GM12878 (cell line): Measurements from ENCODE around the gene ADAR. TPM values are rescaled to one million over a fixed set of nuclear protein-coding genes. Genes with fewer than 3 reads are reported as not detected.
"Not testable (repeated sequence)": the region's sequence is repeated elsewhere in the genome, so short reads cannot be mapped to it uniquely, and the experiment has no call there.

Experiments
- ATAC-seq: fragments of 200-7000 bp; cut with Tn5 transposase; 3 replicates; pipeline ENCODE4 v1.9.1; 2020; ENCODE audit warnings: mild to moderate bottlenecking, moderate library complexity
- BruUV-seq: library from RNA; stranded (reverse); fragments of 400-500 nt; replicated peaks from 2 replicates; lab custom pipeline; 2021; lab: Mats Ljungman, UMichigan
- CTCF ChIA-PET: fragments of 300-600 bp; sonication (Branson Sonifier 250); formaldehyde crosslinking; extraction: SDS; loops from one replicate; lab custom pipeline; 2021; ENCODE audit warnings: inconsistent platforms; lab: Yijun Ruan, JAX
- POLR2A ChIA-PET: fragments of 350-600 bp; formaldehyde crosslinking; extraction: SDS; loops from one replicate; lab custom pipeline; 2021; ENCODE audit warnings: inconsistent platforms; lab: Charles Lee
- RAD21 ChIA-PET: fragments of 300-600 bp; sonication (Branson Sonifier 250); formaldehyde crosslinking; loops from one replicate; lab custom pipeline; 2023; ENCODE audit warnings: antibody characterized with exemption; ENCODE audit not compliant: unreplicated experiment; lab: Charles Lee
- SMC1A ChIA-PET: fragments of 300-600 bp; sonication (Branson Sonifier 250); formaldehyde crosslinking; loops from one replicate; lab custom pipeline; 2023; ENCODE audit not compliant: unreplicated experiment, uncharacterized antibody; lab: Charles Lee
- DNase-seq: peaks from one replicate; pipeline ENCODE4 v3.0.0-alpha.2; 2011; ENCODE audit warnings: low read depth, low spot score
- FAIRE-seq: peaks from 3 replicates; lab custom pipeline; 2011; peaks lifted over from hg19 to GRCh38; lab: Jason Lieb, UNC
- H2AFZ ChIP-seq: 2 replicates; pipeline ENCODE4 v1.6.0; 2011; ENCODE audit warnings: low read depth, low read length, control low read depth; ENCODE audit not compliant: control insufficient read depth
- H3K27ac ChIP-seq: 2 replicates; pipeline ENCODE4 v1.5.1; 2011; ENCODE audit warnings: control low read depth; ENCODE audit not compliant: control insufficient read depth, insufficient read depth
- H3K27me3 ChIP-seq, 2 experiments: replicated peaks in 1 of 2; 2 replicates each; pipeline versions ENCODE4 v1.6.0 to v1.6.1; 2011; ENCODE audit warnings: low read length in 1 of 2; ENCODE audit not compliant: control insufficient read depth in 2 of 2, insufficient read depth in 2 of 2
- H3K36me3 ChIP-seq, 2 experiments: 2 replicates each; pipeline ENCODE4 v1.5.1; 2011; ENCODE audit warnings: low read length in 1 of 2; ENCODE audit not compliant: control insufficient read depth in 2 of 2, insufficient read depth in 2 of 2
- H3K4me1 ChIP-seq: 2 replicates; pipeline ENCODE4 v1.6.1; 2011; ENCODE audit warnings: mild to moderate bottlenecking, low read length, moderate library complexity, mixed read lengths; ENCODE audit not compliant: control insufficient read depth, insufficient read depth
- H3K4me2 ChIP-seq: 2 replicates; pipeline ENCODE4 v1.6.0; 2011; ENCODE audit warnings: control low read depth; ENCODE audit not compliant: control insufficient read depth, insufficient read depth
- H3K4me3 ChIP-seq: fragments of 200-600 bp; sonication (generic); 2 replicates; pipeline ENCODE4 v1.5.1; 2016
- H3K79me2 ChIP-seq: 2 replicates; pipeline ENCODE4 v1.6.0; 2011; ENCODE audit warnings: low read length; ENCODE audit not compliant: control insufficient read depth, insufficient read depth
- H3K9ac ChIP-seq: 2 replicates; pipeline ENCODE4 v1.8.0; 2011; ENCODE audit warnings: low read length, control low read depth, mixed read lengths; ENCODE audit not compliant: control insufficient read depth, insufficient read depth
- H3K9me3 ChIP-seq: replicated peaks from 3 replicates; pipeline ENCODE4 v1.5.1; 2011; ENCODE audit warnings: mild to moderate bottlenecking, low read length; ENCODE audit not compliant: control insufficient read depth, insufficient read depth
- H4K20me1 ChIP-seq: 2 replicates; pipeline ENCODE4 v1.6.0; 2011; ENCODE audit not compliant: control insufficient read depth, insufficient read depth
- NBN ChIP-seq: fragments of 450-650 bp; IDR thresholded peaks from 2 replicates; pipeline ENCODE4 v1.6.1; 2016
- PAX8 ChIP-seq: fragments of 450-650 bp; IDR thresholded peaks from 2 replicates; pipeline ENCODE4 v1.6.1; 2017; ENCODE audit warnings: mild to moderate bottlenecking, moderate library complexity
- SPI1 ChIP-seq: IDR thresholded peaks from 2 replicates; pipeline ENCODE4 v1.6.1; 2011; ENCODE audit warnings: low read depth, mild to moderate bottlenecking, low read length, moderate library complexity, borderline replicate concordance; ENCODE audit not compliant: insufficient read depth
- TARDBP ChIP-seq: IDR thresholded peaks from 2 replicates; pipeline ENCODE4 v1.6.1; 2016; ENCODE audit warnings: borderline replicate concordance
- TBL1XR1 ChIP-seq: IDR thresholded peaks from 2 replicates; pipeline ENCODE4 v1.6.1; 2012; ENCODE audit warnings: low read depth, low read length, improper control_type of control experiment
- ZNF207 ChIP-seq: fragments of 450-650 bp; IDR thresholded peaks from 2 replicates; pipeline ENCODE4 v1.6.1; 2014; ENCODE audit warnings: antibody characterized with exemption, mild to moderate bottlenecking, borderline replicate concordance
- WGBS: methylation state at CpG from one replicate; pipeline ENCODE4 v1.1.6; 2016; ENCODE audit warnings: low lambda C conversion rate; ENCODE audit not compliant: insufficient replicate concordance, insufficient coverage; ENCODE audit errors: missing lambda C conversion rate; 5-methylcytosine and 5-hydroxymethylcytosine counted together
- in situ Hi-C: fragments of 300-500 bp; cut with MboI; formaldehyde crosslinking; loops from 9 replicates; pipeline ENCODE4 v1.14.3; 2018; ENCODE audit warnings: mixed read lengths
- intact Hi-C: fragments of 100-400 bp; cut with micrococcal nuclease; formaldehyde crosslinking; loops from one replicate; pipeline ENCODE4 v1.14.2; 2022; ENCODE audit not compliant: unreplicated experiment
- polyA plus RNA-seq, 11 experiments: library from polyadenylated mRNA; depleted of rRNA in 4 of 11; unstranded in 6 of 11; stranded (reverse) in 5 of 11; fragments of >200 nt; fragmentation: Nextera tagmentation in 4 of 11; fragmentation: Illumina TruSeq in 1 of 11; extraction: Ambion mirVana in 4 of 11; extraction: Trizol in 1 of 11; gene quantifications; 1 replicate in 1 of 11; 2 replicates in 10 of 11; pipeline versions ENCODE4 v1.2.1 to v1.2.3, GENCODE V29; 2011 to 2016; ENCODE audit warnings: inconsistent platforms in 2 of 11, missing spikeins in 2 of 11, low read depth in 1 of 11
- total RNA-seq, 4 experiments: library from RNA; depleted of rRNA in 3 of 4; stranded (reverse); fragments of >200 nt in 3 of 4; fragmentation: Illumina TruSeq in 1 of 4; extraction: Trizol in 1 of 4; gene quantifications; 2 replicates each; pipeline versions ENCODE4 v1.2.1 to v1.2.3, GENCODE V29; 2013 to 2021
- TF ChIP-seq, protein P1 (sequence below): fragments of 450-650 bp; IDR thresholded peaks from 2 replicates; pipeline ENCODE4 v1.6.1; 2017; ENCODE audit warnings: mild to moderate bottlenecking
- TF ChIP-seq, protein P2 (sequence below): fragments of 450-650 bp; IDR thresholded peaks from 2 replicates; pipeline ENCODE4 v1.6.1; 2016; ENCODE audit warnings: mild to moderate bottlenecking

ADAR gene
- total and polyA plus RNA-seq, 10 of the 15 experiments (the other 5 are each of a cell fraction or from before 2014, with no cell fraction given) = 55.5 to 413 (median 176) TPM

DNA sequence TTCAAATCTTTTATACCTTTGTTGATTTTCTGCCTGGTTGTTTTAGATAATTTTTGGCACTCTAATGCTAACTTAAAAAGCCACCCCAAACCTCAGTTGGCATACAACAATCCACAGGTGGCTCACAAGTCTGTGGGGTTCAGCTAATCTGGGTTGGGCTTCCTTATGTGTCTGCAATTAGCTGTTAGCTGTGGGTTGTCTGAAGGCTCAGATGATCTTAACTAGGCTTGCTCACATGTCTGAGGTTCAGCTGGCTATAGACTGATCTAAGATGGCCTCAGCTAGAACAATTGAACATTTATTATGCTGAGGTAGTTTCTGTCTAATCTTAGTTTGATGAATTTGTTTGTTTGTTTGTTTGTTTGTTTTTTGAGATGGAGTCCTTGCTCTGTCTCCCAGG, 44.9 kb upstream of the ADAR start:
- Histone ChIP-seq H3K4me2 (no peak overlapping the region), H3K9me3 (no peaks in the 10 kb centered on the region), H3K9ac (no peak overlapping the region), H3K4me1 (no peaks in the 10 kb centered on the region), H2AFZ (no peak overlapping the region)
- ChIA-PET POLR2A (no interaction called here), SMC1A (no interaction called here)
- TF ChIP-seq, protein P1, sequence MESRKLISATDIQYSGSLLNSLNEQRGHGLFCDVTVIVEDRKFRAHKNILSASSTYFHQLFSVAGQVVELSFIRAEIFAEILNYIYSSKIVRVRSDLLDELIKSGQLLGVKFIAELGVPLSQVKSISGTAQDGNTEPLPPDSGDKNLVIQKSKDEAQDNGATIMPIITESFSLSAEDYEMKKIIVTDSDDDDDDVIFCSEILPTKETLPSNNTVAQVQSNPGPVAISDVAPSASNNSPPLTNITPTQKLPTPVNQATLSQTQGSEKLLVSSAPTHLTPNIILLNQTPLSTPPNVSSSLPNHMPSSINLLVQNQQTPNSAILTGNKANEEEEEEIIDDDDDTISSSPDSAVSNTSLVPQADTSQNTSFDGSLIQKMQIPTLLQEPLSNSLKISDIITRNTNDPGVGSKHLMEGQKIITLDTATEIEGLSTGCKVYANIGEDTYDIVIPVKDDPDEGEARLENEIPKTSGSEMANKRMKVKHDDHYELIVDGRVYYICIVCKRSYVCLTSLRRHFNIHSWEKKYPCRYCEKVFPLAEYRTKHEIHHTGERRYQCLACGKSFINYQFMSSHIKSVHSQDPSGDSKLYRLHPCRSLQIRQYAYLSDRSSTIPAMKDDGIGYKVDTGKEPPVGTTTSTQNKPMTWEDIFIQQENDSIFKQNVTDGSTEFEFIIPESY = no peak
- TF ChIP-seq ZNF207 (no peak), NBN (no peak), TBL1XR1 (no peak), SPI1 (no peak), PAX8 (no peak), TARDBP (no peak)
- TF ChIP-seq, protein P2, sequence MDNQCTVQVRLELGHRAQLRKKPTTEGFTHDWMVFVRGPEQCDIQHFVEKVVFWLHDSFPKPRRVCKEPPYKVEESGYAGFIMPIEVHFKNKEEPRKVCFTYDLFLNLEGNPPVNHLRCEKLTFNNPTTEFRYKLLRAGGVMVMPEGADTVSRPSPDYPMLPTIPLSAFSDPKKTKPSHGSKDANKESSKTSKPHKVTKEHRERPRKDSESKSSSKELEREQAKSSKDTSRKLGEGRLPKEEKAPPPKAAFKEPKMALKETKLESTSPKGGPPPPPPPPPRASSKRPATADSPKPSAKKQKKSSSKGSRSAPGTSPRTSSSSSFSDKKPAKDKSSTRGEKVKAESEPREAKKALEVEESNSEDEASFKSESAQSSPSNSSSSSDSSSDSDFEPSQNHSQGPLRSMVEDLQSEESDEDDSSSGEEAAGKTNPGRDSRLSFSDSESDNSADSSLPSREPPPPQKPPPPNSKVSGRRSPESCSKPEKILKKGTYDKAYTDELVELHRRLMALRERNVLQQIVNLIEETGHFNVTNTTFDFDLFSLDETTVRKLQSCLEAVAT = no peak
- TF ChIP-seq, all 136 proteins: peak for 0
- H3K27ac ChIP-seq = no peak overlapping the region
- H3K79me2 ChIP-seq = no peaks in the 10 kb centered on the region
- ATAC-seq (no peak), FAIRE-seq (no peak), DNase-seq (no peak)
- H3K36me3 ChIP-seq = no peaks in the 10 kb centered on the region
- ChIA-PET RAD21 (interaction anchor here (1.6 kb wide), 1 partner anchor 93 kb away, joined by 4 read pairs; no protein-coding TSS in a partner anchor), CTCF (interaction anchor here (0.5 kb wide), 1 partner anchor 42 kb away, joined by 3 read pairs; no protein-coding TSS in a partner anchor)
- H3K27me3 ChIP-seq = no peaks in the 10 kb centered on the region; a peak in 1 of 4 replicates
- H3K4me3 ChIP-seq = no peak overlapping the region
- intact Hi-C loops = no loop called here
- in situ Hi-C loops = no loop called here
- no peaks in the 10 kb centered on the region for H4K20me1 ChIP-seq
- BruUV-seq = no TSS peak

DNA sequence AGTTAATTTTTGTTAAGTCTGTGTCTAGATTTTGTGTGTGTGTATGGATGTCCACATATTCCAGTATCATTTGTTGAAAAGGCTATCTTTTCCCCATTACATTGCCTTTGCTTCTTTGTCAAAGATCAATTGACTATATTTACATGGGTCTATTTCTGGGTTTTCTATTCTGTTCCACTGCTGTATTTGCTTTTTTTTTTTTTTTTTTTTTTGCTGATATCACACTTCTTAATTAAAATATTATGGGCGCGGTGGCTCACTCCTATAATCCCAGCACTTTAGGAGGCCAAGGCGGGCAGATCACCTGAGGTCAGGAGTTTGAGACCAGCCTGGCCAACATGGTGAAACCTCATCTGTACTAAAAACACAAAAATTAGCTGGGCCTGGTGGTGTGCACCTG, 36.7 kb upstream of the ADAR start:
- POLR2A ChIA-PET, H3K9me3 ChIP-seq, ATAC-seq, H3K27me3 ChIP-seq, H3K4me3 ChIP-seq, H3K4me2 ChIP-seq, H3K27ac ChIP-seq, H3K36me3 ChIP-seq, H4K20me1 ChIP-seq, H3K4me1 ChIP-seq, H3K9ac ChIP-seq, DNase-seq, H3K79me2 ChIP-seq, in situ Hi-C loops, intact Hi-C loops, FAIRE-seq, BruUV-seq, H2AFZ ChIP-seq, RAD21 ChIA-PET: not testable (repeated sequence)
- ChIA-PET SMC1A (interaction anchor here (1.5 kb wide), 1 partner anchor 85 kb away, joined by 3 read pairs; no protein-coding TSS in a partner anchor), CTCF (interaction anchor here (1.4 kb wide), 1 partner anchor 85 kb away, joined by 5 read pairs; no protein-coding TSS in a partner anchor)
- 87% methylated on average over 3 of the region's 3 CpGs for WGBS
